Astrocyte of the hippocampus (primary cell): Measurements from ENCODE around the gene ANKDD1B.

Experiments
- DNase-seq: peaks from one replicate; pipeline ENCODE4 v3.0.0; 2011; ENCODE audit warnings: low read depth, low spot score

The ANKDD1B gene

DNA sequence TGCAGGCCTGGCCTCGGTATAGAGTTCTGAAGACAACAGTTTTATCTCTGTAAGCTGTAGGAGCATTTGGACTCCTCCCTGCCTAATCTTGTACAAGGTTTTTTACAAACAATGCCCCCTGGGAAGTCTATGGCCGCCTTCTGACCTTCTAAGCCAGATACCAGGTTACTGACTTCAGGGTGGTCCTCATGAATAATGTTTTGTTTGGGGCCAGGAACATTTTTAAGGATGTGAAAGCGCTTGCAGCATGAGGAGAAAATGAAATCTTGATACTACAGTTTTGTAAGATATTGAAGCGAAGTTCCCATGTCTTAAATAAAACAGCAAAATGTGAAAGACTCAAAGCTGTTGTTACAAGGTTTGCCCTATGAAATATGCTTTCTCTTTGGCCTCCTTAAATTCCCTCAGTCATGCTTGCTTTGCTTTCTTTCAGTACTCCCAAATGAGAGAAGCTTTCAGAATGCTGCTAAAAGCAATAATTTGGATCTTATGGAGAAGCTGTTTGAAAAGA, 5.2 kb downstream of the ANKDD1B start:
- DNase-seq: no peak

DNA sequence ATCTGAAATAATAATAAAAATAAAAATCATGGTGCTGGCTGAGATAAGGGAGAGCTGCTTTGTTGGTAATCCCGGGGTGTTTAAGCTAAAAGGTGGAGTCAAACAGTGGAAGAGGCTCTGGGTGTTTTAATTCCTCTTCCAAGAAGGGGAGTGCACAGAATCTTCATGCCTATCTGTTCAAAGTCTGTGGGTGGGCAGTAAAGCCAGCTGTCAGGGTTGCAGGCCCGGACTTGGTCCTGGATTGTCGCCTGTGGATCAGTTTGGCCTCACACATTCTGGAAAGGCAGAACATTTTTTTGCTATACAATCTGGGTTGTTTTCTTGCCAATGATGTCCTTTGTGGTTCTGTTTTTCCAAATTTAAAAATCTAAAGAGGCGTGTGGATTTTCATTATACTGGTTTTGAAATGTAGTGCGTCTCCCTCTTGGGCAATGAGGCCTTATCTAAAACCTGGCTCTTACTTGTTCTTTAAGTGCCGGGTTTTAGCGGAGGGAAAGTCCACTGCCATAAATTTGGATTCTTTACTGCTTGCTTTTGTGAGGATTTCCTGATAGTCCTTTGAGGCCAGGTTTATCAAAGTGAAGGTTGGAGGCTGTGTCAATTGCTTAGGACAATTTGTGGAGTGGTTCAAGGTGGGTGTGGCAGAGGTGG, 5.8 kb downstream of the ANKDD1B start:
- no peak for DNase-seq

DNA sequence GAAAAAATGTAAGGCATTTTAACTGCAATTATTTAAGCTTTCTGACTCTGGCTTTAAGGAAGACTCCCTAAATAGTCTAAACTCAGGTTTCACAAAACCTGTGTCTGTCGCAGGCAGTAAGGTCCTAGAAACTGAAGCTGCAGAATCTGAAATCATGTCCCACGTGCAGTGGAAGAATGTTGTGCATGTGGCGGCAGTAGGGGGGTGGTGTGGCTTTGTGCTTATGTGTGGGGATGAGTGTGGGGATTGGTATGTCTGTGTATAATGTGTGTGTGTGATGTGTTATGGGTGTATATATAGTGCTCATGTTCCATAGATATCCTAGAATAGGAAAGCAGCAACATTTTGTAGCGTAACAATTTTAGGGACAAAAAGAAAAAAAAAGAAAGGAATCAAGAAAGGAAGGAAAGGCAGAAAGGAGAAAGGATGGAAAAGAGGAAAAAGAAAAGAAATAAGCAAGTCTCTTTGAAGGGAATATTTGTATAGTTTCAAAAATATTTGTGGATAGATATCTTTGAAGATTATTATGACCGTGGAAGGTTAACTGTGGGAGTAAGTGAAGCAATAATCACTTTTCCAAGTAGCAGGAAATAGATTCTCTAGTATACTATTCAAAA, 6.6 kb downstream of the ANKDD1B start:
- no peak for DNase-seq

DNA sequence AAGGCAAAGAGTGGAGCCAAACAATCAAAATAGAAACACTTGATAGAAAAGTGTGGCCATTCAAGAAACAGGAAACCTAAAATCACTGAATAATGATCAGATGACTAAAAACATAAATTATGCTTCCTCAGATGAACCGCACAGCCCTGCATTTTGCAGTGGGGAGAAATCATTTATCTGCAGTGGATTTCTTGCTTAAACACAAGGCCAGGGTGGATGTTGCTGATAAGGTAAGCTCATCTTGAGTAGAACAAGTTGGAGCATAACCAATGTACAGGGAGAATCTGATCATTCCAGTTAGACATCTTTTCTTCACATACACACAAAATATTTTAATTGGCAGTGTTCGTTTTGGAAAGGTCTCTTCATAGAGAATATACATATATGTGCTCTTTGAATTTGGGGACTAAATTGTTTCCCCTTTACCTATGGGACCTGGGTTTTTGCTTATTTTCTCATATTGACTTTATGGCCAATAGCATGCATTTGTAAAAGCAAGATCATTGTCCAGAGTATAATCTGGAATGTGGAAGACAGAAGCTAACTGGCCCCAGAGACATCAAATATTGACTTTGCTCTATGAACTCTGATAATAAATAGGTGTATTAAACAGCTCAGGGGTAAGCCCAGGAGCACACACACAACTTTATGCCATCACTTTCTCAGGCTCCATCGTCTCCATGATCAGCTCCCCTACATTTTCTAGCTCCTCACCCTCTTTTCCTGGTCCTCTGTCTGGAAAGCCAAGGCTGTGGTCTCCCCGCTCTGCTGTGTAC, 9.1 kb downstream of the ANKDD1B start:
- DNase-seq: no peak

DNA sequence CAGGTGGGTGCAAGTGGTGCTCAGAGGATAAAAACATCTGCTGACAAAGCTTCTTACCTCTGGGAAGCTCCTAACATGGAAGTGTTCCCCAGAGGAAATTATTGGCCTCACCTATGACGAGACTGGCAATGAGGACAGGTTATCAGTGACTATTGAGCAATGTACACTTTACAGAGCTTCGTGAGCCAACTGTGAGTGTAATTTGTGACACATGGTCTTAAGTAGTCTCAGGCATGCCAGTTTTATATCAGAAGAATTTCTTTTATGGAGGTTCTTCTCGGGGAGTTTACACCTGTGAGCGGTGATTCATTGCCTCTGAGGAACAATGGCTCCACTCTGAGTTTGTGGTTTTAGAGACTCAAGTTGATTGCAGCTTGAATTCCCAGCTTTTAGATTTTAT, 11.3 kb downstream of the ANKDD1B start:
- peak; percentile 53 for DNase-seq

DNA sequence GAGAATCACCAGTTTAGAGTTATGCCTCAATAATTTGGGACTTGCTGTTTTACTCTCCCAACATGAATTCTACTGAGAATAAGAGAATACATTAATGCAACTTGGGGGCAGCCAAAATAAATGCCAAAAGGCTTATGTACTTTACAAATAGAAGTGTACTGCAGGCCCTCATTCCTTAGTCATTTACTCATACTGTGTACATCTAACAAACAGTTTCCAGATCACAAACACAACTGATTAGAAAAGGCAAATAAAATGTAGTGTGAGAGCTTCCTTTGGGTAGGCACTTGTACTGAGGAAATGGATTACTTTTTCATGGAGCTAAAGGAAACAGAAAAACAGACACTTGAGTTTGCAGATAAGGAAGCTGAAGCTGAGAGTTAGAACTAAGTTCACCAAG, 12.6 kb downstream of the ANKDD1B start:
- peak; percentile 49 for DNase-seq

DNA sequence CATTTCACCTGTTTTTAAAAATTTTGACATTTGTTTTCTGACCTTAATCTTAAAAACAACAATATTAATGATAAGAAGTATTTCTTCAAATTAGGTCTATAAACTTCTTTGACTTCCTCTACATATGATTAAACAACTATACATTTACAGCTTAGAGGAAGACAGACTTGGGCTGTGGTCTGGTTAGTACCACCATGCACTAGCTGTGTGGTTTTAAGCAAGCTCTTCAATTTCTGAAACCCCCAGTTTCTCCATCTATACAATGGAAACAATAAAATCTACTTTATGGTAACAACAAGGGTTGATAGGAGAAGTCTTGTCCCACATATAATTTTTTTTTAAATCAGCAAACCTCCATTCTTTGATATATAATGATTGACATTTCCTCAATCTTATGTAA, 15.7 kb downstream of the ANKDD1B start:
- no peak for DNase-seq

DNA sequence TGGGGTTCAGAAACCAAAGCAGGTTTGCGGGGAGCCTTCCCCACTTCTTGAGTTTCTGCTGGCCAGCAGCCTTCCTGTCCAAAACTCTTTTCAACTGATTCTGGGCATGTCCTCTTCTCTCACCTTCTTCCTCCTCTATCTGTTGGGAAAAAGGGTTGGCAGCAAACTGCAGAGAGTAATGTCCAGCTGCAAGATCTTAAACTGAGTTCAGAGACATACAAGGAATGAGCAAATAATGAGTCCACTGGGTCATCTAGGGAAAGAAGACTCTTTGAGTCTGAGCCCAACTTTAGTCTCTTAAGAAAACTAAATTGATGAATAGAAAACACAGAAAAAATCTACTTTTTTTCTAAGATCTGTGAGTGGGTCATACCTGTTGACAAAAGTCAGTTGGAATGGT, 16.5 kb downstream of the ANKDD1B start:
- DNase-seq: no peak

DNA sequence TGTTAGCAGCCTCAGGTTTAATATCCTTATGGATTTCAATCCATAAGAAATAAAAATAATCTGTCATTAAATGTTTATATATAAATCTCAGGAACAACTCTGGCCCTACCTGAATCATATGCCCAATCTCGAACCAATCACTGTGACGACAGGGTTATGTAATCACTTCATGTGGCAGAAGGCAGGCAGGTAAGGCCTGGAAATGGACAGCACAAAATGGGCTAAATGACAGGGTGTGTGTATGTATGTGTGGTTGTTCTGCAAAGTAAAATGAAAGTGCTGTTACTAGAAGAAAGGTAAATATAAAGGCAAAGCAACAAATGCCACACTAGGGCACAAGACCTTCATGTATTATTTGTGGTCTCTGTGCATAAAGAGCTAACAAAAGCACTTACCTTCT, 19.6 kb downstream of the ANKDD1B start:
- DNase-seq: no peak

DNA sequence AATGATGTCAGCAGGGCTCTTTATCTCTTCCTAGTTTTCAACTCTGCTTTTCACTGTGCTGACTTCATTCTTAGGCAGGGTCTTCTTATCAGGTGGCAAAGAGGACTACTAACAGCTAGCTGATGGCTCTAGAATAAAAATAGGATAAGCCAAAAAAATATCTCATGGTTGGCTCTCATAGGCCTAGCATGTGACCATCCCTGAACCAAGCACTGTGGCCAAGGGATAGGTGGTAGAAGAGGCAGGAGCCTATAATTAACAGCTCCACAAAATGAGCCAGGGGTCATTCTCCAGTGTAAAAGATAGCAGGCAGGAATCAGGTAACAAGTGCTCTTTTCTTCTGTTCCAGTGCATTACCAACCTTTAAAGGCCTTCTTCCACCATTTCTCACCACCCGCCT, 21.1 kb downstream of the ANKDD1B start:
- no peak for DNase-seq

DNA sequence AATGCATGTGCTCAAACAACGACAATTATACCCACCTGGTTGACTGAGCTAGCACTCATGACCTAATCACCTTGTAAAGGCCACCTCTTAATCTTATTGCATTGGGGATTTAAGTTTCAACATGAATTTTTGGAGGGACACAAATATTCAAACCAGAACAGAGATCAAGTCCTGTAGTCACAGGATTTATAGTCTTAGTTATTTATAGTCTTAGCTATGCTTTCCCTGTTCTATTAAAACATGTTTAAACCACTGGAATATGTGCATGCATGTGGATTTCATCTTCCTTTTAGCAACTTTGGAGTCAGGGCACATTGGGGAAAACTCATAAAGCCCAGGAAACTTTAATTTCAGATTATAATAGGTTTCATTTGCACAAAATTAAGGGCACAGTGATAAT, 26.7 kb downstream of the ANKDD1B start:
- DNase-seq: no peak

DNA sequence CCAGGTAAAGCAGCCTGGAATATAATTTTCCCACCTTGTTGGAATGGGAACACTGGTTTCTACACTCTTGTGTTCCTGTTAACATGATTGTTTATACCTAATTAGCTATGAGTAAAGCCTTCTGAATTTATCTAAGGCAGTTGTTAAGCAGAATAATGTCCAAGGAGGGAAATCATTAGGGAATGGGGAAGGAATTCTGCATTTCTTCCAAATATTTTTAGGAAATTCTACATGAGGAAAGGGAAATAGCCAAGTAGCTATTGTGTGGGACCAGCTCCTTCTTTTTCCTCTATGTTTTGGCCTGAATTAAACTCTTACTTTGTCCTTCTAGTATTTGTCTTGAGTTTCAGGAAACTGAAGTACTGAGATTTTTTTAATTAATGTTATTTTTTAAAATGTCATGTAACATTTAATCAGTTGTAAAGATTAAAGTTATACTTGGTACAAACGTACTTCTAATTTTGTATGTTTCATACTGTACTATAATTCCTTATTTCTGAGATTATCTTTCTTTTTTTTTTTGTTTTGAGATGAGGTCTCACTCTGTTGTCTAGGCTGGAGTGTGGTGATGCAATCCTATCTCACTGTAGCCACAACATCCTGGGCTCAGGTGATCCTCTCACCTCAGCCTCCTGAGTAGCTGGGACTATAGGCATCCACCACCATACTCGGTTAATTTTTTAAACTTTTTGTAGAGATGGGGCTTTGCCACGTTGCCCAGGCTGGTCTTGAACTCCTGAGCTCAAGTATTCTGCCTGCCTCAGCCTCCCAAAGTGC, 28.5 kb downstream of the ANKDD1B start:
- no peak for DNase-seq

DNA sequence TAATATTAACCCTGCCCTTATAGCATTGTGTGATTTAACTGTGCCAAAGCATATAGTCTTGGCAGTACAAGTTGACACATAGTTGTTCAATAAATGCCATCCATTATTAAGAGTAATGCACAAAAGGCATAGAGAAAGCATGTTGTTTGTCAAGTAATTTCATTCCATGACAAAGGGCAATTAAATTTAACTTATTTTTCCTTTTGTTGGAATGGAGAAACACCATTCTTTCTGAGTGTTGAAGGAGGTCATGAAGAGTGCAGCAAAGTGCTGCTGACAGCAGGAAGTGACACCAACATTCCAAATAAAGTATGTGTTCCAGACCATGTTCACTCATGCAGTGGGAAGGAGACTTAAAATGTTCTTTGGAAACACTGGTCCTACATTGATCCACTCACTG, 29.1 kb downstream of the ANKDD1B start:
- peak; percentile 66 for DNase-seq

DNA sequence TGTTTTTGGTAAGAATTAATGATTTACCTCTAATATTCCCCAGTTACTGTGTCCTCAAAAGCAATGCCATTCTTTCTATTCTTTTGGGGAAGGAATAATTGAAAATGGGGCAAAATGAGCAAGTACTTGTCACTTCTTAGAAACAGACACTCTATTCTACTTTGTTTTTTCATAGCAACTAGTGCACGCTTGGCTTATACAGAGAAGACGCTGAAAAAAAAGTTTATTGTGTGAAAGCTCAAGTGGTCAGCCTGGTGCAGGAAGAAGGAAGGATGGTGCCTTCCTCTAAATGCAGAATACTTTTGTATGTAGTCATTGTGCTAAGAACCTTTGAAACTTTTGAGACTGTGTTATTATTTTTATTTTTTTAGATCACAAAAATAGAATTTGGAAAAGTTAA, 29.6 kb downstream of the ANKDD1B start:
- DNase-seq: no peak

DNA sequence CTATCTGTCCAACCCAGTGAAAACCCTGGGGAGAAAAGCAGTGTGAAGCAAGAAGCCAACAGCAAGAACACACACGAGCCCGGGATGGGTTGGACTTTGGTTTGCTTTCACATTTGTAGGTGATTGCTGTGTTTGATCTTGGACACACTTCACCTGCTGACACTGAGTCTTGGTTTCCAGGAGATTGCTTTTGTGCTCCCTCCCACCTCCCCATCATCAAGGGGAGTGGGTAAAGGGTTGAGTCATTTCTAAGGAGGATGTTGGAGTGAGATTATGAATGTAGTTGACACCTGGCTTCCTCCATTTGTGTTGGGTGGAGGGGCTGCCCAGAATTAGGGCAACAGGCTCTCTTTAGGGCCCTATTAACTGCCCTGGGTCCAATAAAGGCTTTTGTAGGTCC, 37.5 kb downstream of the ANKDD1B start:
- no peak for DNase-seq

DNA sequence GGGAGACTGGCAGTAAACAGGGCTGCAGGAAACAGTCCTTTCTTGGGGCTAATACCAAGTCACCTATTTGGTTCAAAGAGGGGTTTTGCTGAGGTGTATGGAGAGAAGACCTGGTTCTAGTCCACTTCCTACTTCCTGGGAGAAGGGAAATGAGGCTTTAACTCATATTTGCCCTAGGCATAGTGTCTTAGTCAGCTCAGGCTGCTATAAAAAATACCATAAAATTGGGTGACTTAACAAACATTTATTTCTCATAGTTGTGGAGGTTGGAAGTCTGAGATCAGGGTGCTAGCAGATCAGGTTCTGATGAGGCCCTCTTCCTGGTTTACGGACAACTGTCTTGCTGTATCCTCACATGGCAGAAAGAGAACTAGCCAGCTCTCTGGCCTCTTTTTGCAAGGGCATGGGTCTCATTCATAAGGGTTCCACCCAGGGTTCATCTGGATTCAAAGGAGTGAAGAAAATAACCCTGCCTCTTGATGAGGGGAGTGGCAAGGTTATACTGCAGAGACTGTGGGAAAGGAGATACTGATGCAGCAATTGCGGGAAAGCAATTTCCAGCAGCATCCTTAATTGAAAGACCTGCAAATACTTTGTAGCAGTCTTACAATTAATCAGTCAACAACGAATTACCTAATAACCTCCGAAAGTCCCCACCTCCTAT, 40.5 kb downstream of the ANKDD1B start:
- DNase-seq: no peak

DNA sequence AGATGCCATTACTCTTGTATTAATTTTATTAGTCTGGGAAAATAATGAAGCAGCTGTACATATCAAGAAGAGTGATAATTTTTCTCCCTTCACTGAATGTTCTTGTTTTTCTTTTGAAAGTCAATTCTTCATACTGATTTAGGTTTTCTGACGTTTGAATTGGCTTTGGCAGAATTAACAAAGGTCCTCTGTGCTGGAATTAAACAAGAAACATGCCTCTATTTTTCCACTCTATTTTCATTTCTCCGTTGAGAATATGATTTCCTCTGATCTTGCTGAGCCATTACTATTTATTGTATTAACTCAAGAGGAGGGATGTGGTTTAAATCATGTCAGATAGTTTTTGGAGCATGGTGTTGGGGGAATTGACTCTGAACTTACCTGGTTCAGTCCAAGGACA, 42.3 kb downstream of the ANKDD1B start:
- DNase-seq: no peak

DNA sequence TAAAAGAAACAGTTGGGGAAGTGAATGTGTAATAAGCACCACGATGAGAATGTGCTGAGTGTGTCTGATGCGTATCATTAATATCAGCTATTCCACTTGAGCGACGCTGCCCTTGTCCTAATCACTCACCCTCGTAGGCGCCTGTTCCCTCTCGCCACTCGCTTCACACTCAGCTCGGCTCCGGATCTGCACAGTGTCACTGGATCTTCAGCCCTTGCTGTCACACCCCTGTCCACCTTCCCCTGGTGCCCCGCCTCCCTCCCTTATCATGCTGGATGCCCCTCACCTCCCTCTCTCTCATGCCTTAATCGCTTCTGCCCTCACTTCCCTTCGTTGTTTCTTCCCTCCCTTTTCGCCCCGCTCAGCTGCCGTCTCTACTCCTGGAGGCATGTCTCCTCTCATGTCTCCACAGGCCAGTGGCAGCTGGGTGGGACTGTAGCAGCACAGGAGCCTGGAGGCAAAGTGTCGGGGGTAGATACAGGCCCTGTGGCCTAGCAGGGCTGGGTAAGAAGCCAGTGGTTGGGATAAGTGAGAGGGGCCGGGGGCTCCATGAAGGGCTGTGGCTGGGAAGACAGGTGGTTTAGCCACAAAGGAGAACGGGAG, 43.5 kb downstream of the ANKDD1B start:
- no peak for DNase-seq

DNA sequence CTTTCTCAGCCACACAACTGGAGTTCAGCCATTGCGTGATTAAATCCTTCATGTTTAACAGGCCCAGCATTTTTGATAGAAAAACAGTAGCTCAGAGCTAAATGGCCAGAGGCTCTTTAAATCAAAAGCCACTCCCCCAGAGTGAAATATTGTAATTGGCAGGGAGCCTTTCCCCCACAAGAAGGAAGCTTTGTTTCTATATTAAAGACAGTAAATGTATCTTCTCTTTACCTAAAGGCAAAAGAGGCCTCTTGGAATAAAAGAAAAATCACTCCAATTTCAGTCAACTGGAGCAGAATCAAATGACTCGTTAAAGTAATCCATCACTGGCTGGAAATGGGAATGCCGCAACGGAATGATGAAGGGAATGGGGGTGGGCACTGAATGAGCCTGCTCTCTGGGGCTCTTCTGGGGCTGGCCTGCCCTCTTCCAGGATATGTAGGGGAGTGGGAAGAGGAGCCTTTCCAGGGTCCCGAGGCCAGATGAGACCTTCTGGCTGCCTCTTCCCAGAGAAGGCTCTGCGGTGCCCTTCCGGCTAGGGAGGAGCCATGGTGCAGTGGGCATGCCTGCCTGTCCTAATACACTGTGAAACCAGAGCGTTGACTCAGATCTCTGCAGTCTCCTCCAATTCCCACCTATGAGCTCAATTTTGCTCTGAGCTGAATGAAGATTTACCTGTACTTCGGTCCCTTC, 45.2 kb downstream of the ANKDD1B start:
- DNase-seq: peak; percentile 61

DNA sequence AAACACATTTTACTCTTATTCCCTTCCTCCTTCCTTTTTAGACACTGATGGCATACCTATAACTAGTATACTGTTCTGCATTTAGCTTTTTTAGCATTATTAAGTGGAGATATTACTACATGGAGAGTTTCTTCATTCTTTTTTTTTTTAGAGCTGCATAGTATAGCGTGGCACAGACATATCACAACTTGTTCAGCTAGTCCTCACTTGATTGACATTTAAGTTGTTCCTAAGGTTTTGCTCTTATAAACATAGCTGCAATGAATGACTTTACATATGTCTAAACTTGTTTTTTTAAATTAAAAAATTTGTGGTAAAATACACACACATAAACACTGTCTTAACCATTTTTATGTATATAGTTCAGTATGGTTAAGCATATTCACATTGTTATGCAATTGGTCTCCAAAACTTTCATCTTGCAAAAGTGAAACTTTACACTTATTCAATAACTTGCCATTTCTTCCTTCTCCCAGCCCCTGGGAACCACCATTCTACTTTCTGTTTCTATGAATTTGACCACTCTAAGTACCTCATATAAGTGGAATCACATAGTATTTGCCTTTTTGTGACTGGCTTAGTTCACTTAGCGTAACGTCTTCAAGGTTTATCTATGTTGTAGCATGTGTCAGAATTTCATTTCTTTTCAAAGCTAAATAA, 48.7 kb downstream of the ANKDD1B start:
- DNase-seq: no peak
